GM19193 (cell line): ENCODE data around the gene BLVRA.

Source experiments
- POLR2A ChIP-seq: IDR thresholded peaks from 4 replicates; pipeline ENCODE4 v1.6.1; 2011; ENCODE audit not compliant: insufficient read depth, insufficient read length; ENCODE audit errors: extremely low read depth

BLVRA gene

GRCh38 chr7:43825391-43825808 lies 66.9 kb downstream of the BLVRA start:
- TF ChIP-seq POLR2A: no peak

GRCh38 chr7:43834463-43835251 lies 76.2 kb downstream of the BLVRA start:
- TF ChIP-seq POLR2A: no peak

- TF ChIP-seq POLR2A: no peak
Observed at GRCh38 chr7:43838201-43838658, 79.8 kb downstream of the BLVRA start.

GRCh38 chr7:43843296-43843695 lies 84.8 kb downstream of the BLVRA start:
- TF ChIP-seq POLR2A: no peak

- TF ChIP-seq POLR2A: no peak
Observed at GRCh38 chr7:43844257-43844656, 85.8 kb downstream of the BLVRA start.

DNA sequence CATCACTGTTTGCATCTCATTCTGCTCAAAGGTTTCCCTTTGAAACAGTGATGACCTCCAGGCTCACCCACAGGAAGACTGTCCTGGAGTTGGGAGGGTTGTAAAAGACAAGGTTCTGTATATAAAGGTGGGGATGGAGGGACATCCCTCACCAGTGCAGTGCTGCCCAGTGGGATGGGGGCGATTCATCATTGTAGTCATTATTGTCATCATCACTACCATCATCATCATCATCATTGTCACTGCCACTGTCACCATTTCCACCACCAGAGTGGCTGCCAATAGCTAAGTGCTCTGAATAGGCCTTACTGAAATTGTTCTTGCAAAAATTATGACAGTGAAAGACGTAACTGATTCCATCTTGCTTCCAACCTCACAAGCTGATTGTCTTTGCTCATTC lies 86.2 kb downstream of the BLVRA start:
- no peak for TF ChIP-seq POLR2A

- no peak for TF ChIP-seq POLR2A
Observed at GRCh38 chr7:43847496-43847895, 89.0 kb downstream of the BLVRA start.

DNA sequence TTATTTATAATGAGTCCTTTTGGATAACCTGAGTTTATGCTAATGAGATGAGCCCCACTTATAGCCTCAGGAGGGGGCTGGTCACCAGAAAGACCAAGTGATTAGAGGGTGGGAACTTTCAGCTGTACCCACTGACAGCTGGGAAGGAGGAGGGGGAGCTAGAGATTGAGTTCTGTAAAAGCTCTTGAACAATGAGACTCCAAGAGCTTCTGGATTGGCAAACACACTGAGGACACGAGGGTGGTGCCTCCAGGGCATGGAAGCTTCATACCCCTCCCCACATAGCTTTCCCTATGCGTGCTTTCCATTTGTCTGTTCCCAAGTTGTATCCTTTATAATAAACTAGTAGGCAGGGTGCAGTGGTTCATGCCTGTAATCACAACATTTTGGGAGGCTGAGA lies 90.6 kb downstream of the BLVRA start:
- TF ChIP-seq POLR2A: no peak

DNA sequence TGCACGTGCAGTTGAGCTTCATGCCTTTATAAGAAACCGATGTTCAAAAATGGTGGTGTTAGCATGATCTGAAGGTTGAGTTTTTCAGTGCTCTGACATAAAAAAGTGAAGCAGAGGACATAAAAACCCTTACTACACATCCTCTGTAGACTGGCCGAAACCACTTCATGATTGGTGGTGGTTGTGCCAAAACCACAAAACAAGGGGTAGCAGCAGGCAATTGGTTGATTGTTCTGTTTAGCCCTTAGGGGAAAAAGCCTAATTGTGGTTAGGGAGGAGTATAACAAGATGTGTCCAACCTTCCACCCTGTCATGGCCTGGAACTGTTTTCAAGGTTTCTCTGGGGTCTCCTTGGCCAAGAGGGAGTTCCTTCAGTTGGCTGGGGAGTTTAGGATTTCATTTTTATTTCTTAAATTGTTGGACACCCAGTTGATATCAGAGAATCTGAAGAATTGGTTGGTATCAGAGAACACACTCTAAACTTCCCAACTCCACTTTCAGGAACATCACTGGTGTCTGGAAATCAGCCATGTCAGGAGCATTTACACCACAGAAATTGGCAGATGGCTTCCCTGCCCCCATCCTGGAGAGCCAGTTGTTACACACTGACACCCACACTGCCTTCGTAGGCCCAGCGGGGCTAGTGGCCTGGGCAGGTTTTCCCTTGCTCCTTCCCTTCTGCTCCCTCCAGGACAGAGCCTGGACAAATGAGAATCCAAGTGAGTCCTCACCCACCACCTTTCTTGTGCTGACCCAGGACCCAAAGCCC lies 92.1 kb downstream of the BLVRA start:
- no peak for TF ChIP-seq POLR2A

DNA sequence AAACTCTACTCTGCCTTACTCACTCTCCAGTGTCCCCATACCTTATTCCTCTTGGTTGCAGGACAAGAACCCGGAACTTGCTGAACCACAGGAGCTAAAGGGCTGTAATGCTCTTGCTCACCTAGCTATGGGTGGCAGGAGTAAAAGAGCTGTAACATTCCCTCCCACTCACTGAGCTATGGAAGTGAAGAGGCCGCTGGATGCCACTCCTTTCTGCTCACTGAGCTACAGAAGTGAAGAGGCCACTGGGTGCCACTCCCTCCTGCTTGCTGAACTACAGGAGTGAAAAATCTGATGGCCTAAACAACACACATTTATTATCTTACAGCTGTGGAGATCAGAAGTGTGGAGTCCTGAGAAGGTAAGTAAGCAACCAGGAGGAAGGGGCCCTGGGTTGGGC lies 93.3 kb downstream of the BLVRA start:
- no peak for TF ChIP-seq POLR2A

- no peak for TF ChIP-seq POLR2A
Observed at GRCh38 chr7:43855176-43855575, 96.7 kb downstream of the BLVRA start.

GRCh38 chr7:43856316-43856715 lies 97.8 kb downstream of the BLVRA start:
- no peak for TF ChIP-seq POLR2A
